GM18858 (cell line): Measurements from ENCODE around the gene PCDHGB4.
"Not testable (repeated sequence)": the region's sequence is repeated elsewhere in the genome, so short reads cannot be mapped to it uniquely, and the experiment has no call there.

ENCODE experiments used
- ATAC-seq: cut with Tn5 transposase; IDR thresholded peaks from one replicate; pipeline ENCODE4 v1.9.1; 2021; ENCODE audit not compliant: unreplicated experiment

Gene PCDHGB4

GRCh38 chr5:141366016-141366896, 21.2 kb upstream of the PCDHGB4 start:
- no peak for ATAC-seq

- no peak for ATAC-seq
Observed at GRCh38 chr5:141369994-141370848, 17.3 kb upstream of the PCDHGB4 start, which contains the start of gene PCDHGB3. TSS of gene PCDHGB3 (plus strand) at chr5:141370242. CDS start at chr5:141370395, 153 bp downstream.

- ATAC-seq = no peak
Observed at GRCh38 chr5:141371572-141372475, 15.7 kb upstream of the PCDHGB4 start.

- ATAC-seq = no peak
Observed at GRCh38 chr5:141373673-141374317, 13.7 kb upstream of the PCDHGB4 start, which contains the start of gene PCDHGA6. TSS of gene PCDHGA6 (plus strand) at chr5:141373891. CDS start at chr5:141374084, 193 bp downstream.

- no peak for ATAC-seq
Observed at GRCh38 chr5:141374627-141375026, 12.9 kb upstream of the PCDHGB4 start.

DNA sequence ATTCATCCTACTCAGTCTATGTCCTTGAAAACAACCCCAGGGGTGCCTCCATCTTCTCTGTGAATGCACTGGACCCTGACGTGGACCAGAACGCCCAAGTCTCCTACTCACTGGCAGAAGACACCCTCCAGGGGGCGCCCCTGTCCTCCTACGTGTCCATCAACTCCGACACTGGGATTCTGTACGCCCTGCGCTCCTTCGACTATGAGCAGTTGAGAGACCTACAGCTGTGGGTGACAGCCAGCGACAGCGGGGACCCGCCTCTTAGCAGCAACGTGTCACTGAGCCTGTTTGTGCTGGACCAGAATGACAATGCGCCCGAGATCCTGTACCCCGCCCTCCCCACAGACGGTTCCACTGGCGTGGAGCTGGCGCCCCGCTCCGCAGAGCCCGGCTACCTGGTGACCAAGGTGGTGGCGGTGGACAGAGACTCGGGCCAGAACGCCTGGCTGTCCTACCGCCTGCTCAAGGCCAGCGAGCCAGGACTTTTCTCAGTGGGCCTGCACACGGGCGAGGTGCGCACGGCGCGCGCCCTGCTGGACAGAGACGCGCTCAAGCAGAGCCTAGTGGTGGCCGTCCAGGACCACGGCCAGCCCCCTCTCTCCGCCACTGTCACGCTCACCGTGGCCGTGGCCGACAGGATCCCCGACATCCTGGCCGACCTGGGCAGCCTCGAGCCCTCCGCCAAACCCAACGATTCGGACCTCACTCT, 11.9 kb upstream of the PCDHGB4 start:
- not testable (repeated sequence) for ATAC-seq

GRCh38 chr5:141382469-141383294, 4.8 kb upstream of the PCDHGB4 start, which contains the start of gene PCDHGA7:
TSS of gene PCDHGA7 (plus strand) at chr5:141382742. CDS start at chr5:141382900, 158 bp downstream.
- no peak for ATAC-seq

GRCh38 chr5:141383345-141383744, 4.2 kb upstream of the PCDHGB4 start:
- ATAC-seq = no peak

GRCh38 chr5:141384471-141385267, 2.8 kb upstream of the PCDHGB4 start:
- no peak for ATAC-seq

DNA sequence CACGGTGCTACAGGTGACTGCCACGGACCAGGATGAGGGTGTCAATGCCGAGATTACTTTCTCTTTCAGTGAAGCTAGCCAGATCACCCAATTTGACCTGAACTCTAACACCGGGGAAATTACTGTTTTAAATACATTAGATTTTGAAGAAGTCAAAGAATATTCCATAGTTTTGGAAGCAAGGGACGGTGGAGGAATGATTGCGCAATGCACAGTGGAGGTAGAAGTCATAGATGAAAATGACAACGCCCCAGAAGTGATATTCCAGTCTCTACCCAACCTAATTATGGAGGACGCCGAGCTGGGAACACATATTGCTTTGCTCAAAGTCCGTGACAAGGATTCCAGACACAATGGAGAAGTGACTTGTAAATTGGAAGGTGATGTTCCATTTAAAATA, 1.2 kb downstream of the PCDHGB4 start:
- no peak for ATAC-seq

GRCh38 chr5:141389153-141390042, 1.9 kb downstream of the PCDHGB4 start:
- no peak for ATAC-seq

GRCh38 chr5:141392429-141393198, 5.1 kb downstream of the PCDHGB4 start, which contains the start of gene PCDHGA8:
TSS of gene PCDHGA8 (plus strand) at chr5:141392633. CDS start at chr5:141392814, 181 bp downstream.
- no peak for ATAC-seq

DNA sequence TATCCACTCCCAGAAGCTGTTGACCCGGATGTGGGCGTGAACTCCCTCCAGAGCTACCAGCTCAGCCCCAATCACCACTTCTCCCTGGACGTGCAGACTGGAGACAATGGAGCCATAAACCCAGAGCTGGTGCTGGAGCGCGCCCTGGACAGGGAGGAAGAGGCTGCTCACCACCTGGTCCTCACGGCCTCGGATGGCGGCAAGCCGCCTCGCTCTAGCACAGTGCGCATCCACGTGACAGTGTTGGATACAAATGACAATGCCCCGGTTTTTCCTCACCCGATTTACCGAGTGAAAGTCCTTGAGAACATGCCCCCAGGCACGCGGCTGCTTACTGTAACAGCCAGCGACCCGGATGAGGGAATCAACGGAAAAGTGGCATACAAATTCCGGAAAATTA, 5.8 kb downstream of the PCDHGB4 start:
- no peak for ATAC-seq

GRCh38 chr5:141394401-141395187, 7.1 kb downstream of the PCDHGB4 start:
- ATAC-seq = not testable (repeated sequence)
